Left lung (tissue), 10 donors: Measurements from ENCODE around the gene HCN3. TPM values are rescaled to one million over a fixed set of nuclear protein-coding genes. Genes with fewer than 3 reads are reported as not detected.
A peak's percentile ranks its signal among the peaks of the same experiment; 100 is the strongest.

Experiments used
- ATAC-seq: fragments of 200-7000 bp; cut with Tn5 transposase; one replicate; pipeline ENCODE4 v1.9.1; 2020; ENCODE audit warnings: moderate library complexity
- DNase-seq, 4 donors: peaks; one replicate each; pipeline ENCODE4 v3.0.0-alpha.2; 2013 to 2020
- H3K27ac ChIP-seq, 2 donors: fragments of 200-600 bp; sonication (generic) in 1 of 2; one replicate each; pipeline versions ENCODE4 v1.5.0 to v1.8.0; 2020 to 2021
- H3K27me3 ChIP-seq, 2 donors: fragments of 200-600 bp; sonication (generic) in 1 of 2; one replicate each; pipeline versions ENCODE4 v1.5.0 to v1.8.0; 2020 to 2021
- H3K36me3 ChIP-seq, 2 donors: fragments of 200-600 bp; sonication (generic) in 1 of 2; one replicate each; pipeline versions ENCODE4 v1.5.0 to v1.8.0; 2020 to 2021
- H3K4me1 ChIP-seq, 2 donors: fragments of 200-600 bp; one replicate each; pipeline ENCODE4 v1.8.0; 2021
- H3K4me3 ChIP-seq, 2 donors: fragments of 200-600 bp; sonication (generic) in 1 of 2; one replicate each; pipeline versions ENCODE4 v1.5.0 to v1.8.0; 2020 to 2021; ENCODE audit warnings: mild to moderate bottlenecking in 1 of 2
- H3K9me3 ChIP-seq, 2 donors: fragments of 200-600 bp; sonication (generic) in 1 of 2; one replicate each; pipeline versions ENCODE4 v1.5.0 to v1.8.0; 2020 to 2021
- CTCF ChIP-seq, 2 donors: fragments of 200-600 bp; sonication (generic) in 1 of 2; IDR thresholded peaks; one replicate each; pipeline versions ENCODE4 v1.5.0 to v1.8.0; 2021; ENCODE audit warnings: antibody characterized with exemption in 2 of 2
- intact Hi-C, 2 donors: fragments of 100-400 bp; cut with DNase I; formaldehyde crosslinking; loops; one replicate each; pipeline versions ENCODE4 v1.11.2 to v1.14.2; 2022
- polyA plus RNA-seq, 6 donors: library from polyadenylated mRNA; unstranded; fragments of 120-200 nt; gene quantifications; one replicate each; pipeline ENCODE4 v1.2.1, GENCODE V29; 2013; ENCODE audit not compliant: insufficient read length in 6 of 6
- total RNA-seq, 2 donors: library from RNA; stranded (reverse); fragmentation: NEBNext Ultra II Directional; extraction: Animal tissue kit (Norgen Biotek cat#: 25700); gene quantifications; one replicate each; pipeline ENCODE4 v1.2.1, GENCODE V29; 2021
- donor health status: DM: no; HTN: yes; CAD: no.
- donor health status: DM: no; HTN: no; CAD: no.

The HCN3 gene
- total and polyA plus RNA-seq, 8 donors = 2.4 to 11.7 (median 8.3) TPM

- peak; percentile 93 to 97 (median 96) for DNase-seq
- intact Hi-C loops = no loop called here
- Histone ChIP-seq H3K4me3 (peak within 1 kb of the TSS; percentile 77 to 94), H3K36me3 (peaks cover 0 to 77% of the 10 kb centered on the region in 2 donors), H3K27me3 (no peaks in the 10 kb centered on the region), H3K9me3 (no peaks in the 10 kb centered on the region), H3K27ac (peak within 1 kb of the TSS; percentile 73 to 85), H3K4me1 (peaks cover 7 to 22% of the 10 kb centered on the region in 2 donors)
- peak; percentile 98 for ATAC-seq
- no peak for TF ChIP-seq CTCF (IDR thresholded peaks at IDR 0.05)
Measured at GRCh38 chr1:155261852-155262673, 15.2 kb upstream of the HCN3 start, which contains the start of gene SCAMP3. SCAMP3 (minus strand) TSS chr1:155262360; CDS start chr1:155262151, 209 bp downstream.

GRCh38 chr1:155263067-155263466 lies 14.2 kb upstream of the HCN3 start:
- Histone ChIP-seq H3K4me3 (no peak overlapping the region), H3K27ac (no peak overlapping the region), H3K27me3 (no peaks in the 10 kb centered on the region), H3K4me1 (peaks cover 7 to 22% of the 10 kb centered on the region in 2 donors), H3K9me3 (no peaks in the 10 kb centered on the region), H3K36me3 (peaks cover 0 to 77% of the 10 kb centered on the region in 2 donors)
- ATAC-seq (no peak), DNase-seq (no peak)
- no peak for TF ChIP-seq CTCF (IDR thresholded peaks at IDR 0.05)
- intact Hi-C loops = no loop called here

GRCh38 chr1:155266553-155266952 lies 10.7 kb upstream of the HCN3 start:
- intact Hi-C loops = no loop called here
- no peaks in the 10 kb centered on the region for H3K27me3 ChIP-seq
- ATAC-seq (no peak), DNase-seq (no peak)
- no peak for TF ChIP-seq CTCF (IDR thresholded peaks at IDR 0.05)
- no peak overlapping the region for H3K27ac ChIP-seq
- no peaks in the 10 kb centered on the region for H3K9me3 ChIP-seq
- peaks cover 2 to 18% of the 10 kb centered on the region in 2 donors for H3K4me1 ChIP-seq
- no peak overlapping the region for H3K4me3 ChIP-seq
- peaks cover 0 to 84% of the 10 kb centered on the region in 2 donors for H3K36me3 ChIP-seq

GRCh38 chr1:155267373-155267772 lies 9.9 kb upstream of the HCN3 start:
- no peak for DNase-seq
- intact Hi-C loops = no loop called here
- no peak for TF ChIP-seq CTCF (IDR thresholded peaks at IDR 0.05)
- H3K4me1 ChIP-seq = peaks cover 2 to 24% of the 10 kb centered on the region in 2 donors
- no peaks in the 10 kb centered on the region for H3K27me3 ChIP-seq
- no peak overlapping the region for H3K27ac ChIP-seq
- peaks cover 0 to 84% of the 10 kb centered on the region in 2 donors for H3K36me3 ChIP-seq
- no peaks in the 10 kb centered on the region for H3K9me3 ChIP-seq
- ATAC-seq = no peak
- no peak overlapping the region for H3K4me3 ChIP-seq

- no peak overlapping the region for H3K27ac ChIP-seq
- intact Hi-C loops = no loop called here
- peaks cover 0 to 74% of the 10 kb centered on the region in 2 donors for H3K36me3 ChIP-seq
- H3K4me3 ChIP-seq = no peak overlapping the region
- ATAC-seq = no peak
- no peaks in the 10 kb centered on the region for H3K27me3 ChIP-seq
- DNase-seq = no peak
- H3K4me1 ChIP-seq = peaks cover 5 to 26% of the 10 kb centered on the region in 2 donors
- TF ChIP-seq CTCF (IDR thresholded peaks at IDR 0.05) = no peak
- no peaks in the 10 kb centered on the region for H3K9me3 ChIP-seq
Measured at GRCh38 chr1:155268630-155269029, 8.6 kb upstream of the HCN3 start.
